ENCODE data around the gene STX8.

DNA sequence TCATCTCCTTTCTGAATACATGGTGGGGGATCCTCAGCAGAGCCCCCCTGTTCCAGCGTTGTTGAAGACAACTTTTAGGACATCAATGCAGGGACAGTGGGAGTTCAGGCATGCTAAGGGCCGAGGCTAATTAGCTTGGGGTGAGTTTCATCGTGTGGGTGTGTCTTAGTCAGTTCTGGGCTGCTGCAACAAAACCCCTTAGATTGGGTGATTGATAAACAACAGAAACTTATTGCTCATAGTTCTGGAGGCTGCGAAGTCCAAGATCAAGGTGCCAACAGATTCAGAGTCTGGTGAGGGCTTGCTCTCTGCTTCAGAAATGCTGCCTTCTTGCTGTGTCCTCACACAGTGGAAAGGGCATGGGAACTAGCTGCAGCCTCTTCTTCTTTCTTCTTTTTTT, 340.3 kb downstream of the STX8 start:
- TF ChIP-seq TAF1 (IDR thresholded peaks at IDR 0.05; ENCODE audit: borderline replicate concordance, insufficient read depth, low read length) (no peak), SIN3A (IDR thresholded peaks at IDR 0.05; ENCODE audit: borderline replicate concordance, insufficient read depth, low read length) (no peak), POLR2AphosphoS5 (IDR thresholded peaks at IDR 0.05; ENCODE audit: low read depth, low read length) (no peak), REST (IDR thresholded peaks at IDR 0.05; ENCODE audit: insufficient read depth in 1 of 2, low read depth in 2 of 2, low read length in 2 of 2) (no peak), FOXP2 (optimal IDR thresholded peaks at IDR 0.05; ENCODE audit: borderline replicate concordance, extremely low read depth, extremely low read length, insufficient read depth) (no peak)
